GM20431 (cell line): ENCODE data around the gene SPEF2.

ENCODE experiments used
- in situ Hi-C: fragments of 300-500 bp; cut with MseI, MboI; formaldehyde crosslinking; loops from one replicate; pipeline ENCODE4 v1.15.0; 2020; ENCODE audit warnings: low sequenced_read_pairs; ENCODE audit not compliant: unreplicated experiment

Gene SPEF2

DNA sequence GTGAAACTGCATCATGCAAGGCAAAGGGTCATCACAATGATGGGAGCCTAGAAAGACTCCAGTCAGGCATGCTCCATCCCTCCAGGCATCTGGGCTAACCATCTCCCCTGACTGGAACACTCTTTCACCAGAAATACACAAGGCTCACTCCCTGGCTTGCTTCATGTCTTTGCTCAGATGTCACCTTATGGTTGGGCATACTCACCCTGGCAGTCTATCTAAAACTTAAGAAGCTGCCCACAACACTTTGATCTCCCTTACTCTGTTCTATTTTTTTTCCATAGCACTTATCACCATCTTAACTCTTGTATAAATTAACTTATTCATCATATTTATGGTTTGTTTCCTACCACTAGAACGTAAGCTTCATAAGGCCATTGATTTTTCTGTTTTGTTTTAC lies 90.0 kb downstream of the SPEF2 start:
- in situ Hi-C loops, result no loop called here

DNA sequence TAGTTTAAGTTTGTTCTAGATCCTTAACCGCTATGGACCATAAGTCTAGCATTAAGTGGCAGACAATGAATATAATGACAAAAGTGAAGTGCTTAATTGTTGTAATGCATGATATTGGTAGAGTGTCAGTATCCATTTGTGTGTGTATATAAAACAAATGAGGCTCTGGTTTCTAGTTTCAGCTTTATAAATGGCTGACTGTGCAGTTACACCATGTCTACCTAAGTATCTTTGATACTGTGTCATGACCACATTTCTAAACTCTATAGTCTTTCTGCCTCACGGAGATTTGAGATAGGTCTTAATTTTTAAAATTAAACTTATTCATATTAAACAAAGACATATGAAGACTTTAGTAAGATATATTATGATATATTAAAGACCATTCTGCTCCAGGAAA lies 92.0 kb downstream of the SPEF2 start:
- in situ Hi-C loops, result no loop called here

DNA sequence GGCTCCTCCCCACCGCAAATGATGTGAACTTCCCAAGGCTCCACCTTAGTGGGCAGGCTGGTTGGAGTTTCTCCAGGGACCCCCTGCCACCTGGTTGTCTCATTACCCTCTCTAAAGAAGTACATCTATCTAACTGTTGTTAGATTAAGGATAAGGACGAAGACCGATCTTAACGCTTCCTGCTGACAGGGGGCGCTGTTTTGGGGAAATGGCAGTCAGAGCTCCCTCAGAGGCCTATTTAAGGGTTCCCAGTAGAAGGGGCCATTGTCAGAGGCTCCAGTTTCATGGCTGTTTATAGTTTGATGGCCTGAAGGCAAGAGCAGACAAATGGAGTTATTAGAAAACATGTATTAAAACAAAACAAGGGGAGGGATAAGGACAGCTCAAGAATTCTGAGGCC lies 100.1 kb downstream of the SPEF2 start:
- in situ Hi-C loops, result no loop called here

DNA sequence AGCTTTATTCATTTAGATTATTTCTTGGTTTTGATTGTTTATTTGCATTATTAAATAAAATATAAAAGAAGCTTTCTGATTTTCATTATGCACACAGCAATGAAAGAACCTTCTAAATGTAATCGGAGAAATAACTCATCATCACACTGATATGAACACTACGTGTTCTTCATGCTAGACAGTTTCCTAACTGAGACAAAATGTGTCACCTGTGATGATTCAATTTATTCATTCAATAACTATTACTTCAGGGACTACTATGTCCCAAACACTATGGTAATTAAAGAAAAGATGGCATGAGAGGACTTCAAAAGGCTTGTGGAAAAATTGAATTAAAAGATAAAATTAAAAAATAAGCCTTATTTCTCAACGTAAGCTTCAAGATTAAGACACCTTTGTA lies 118.1 kb downstream of the SPEF2 start:
- in situ Hi-C loops, result no loop called here

DNA sequence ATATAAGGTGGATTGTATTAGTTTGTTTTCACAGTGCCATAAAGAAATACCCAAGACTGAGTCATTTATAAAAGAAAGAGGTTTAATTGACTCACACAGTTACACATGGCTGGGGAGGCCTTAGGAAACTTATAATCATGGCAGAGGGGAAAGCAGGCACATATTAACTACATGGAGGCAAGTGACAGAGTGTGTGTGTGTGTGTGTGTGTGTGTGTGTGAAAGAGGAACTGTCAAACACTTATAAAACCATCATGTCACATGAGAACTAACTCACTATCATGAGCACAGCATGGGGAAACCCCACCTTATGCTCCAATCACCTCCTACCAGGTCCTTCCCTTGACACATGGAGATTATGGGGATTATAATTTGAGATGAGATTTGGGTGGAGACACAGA lies 118.6 kb downstream of the SPEF2 start:
- in situ Hi-C loops, result no loop called here

DNA sequence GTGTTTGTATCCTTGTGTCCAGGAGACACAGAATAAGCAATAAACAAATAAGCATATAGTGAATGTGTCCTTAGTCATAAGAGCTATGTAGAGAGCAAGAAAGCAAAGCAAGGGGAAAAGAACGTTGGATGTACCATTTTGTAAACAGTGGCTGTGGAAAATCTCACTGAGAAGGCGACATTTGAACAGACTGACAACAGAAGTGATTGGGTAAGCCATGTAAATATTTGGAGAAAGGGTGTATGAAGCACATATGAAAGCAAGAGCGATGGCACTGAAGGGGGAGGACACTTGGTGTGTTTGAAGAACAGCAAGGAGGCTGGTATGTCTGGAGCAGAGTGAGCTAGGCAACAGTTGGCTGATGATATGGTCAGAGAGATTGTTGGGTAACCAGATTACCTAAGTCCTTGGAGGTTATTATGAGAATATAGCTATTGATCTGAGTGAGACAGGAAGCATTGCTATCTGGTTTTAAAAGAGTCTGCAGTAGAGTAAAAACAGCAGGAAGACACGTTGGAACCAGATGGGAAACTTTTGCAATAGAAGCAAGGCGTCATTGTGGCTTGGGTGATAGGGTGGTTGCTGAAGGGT lies 123.6 kb downstream of the SPEF2 start:
- in situ Hi-C loops, result no loop called here

DNA sequence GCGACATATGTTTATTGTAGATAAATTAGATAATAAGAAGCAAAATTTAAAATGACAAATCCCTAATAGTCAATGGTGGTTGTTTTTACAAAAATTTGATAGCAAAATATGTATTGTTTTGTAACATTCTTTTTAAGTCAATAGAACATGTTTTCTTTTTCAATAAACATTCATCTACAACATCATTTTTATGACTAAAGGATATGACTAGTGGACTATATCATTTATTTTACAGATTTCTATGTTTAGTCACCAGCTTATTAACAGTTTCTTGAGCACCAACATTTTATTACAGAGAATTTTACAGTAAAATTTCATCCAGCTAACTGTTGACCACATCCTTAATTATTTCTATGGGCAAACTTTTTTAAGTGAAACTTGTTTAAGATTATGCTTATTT lies 124.3 kb downstream of the SPEF2 start:
- in situ Hi-C loops, result no loop called here

DNA sequence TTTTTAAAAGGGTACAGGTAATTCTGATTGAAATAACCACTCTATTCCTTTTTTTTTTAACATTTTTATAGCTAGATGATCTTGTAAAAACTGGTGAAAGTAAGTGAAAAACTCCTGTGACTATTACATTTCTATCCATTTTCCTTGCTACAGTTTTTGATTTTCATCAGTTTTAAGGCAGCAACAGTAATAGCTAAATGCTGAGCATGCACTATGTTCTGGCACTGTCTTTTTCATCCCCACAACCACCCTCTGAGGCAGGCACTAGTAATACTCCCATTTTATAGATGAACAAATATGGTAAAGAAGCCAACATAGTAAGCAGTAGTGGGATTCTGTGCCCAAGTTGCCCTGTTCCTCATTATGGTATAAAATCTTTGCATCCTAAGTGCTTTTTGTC lies 126.0 kb downstream of the SPEF2 start:
- in situ Hi-C loops, result no loop called here

DNA sequence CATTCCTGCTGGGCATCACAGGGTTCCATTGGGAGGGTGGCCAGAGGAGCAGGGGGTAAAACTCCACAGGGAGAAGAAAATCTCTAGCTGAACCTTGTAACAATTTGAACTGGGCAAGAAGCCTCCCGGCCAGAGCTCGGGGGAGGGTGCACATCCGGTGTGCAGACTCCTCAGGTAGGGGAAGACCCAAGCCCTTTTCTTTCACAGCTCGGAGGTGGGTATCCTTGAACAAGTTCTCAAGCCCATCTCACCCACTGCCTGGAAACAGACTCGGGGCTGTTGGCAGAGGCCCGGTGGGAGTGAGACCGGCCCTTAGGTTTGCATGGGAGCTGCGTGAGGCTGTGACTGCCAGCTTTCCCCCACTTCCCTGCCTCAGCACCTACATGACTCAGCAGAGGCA lies 127.5 kb downstream of the SPEF2 start:
- in situ Hi-C loops, result no loop called here

DNA sequence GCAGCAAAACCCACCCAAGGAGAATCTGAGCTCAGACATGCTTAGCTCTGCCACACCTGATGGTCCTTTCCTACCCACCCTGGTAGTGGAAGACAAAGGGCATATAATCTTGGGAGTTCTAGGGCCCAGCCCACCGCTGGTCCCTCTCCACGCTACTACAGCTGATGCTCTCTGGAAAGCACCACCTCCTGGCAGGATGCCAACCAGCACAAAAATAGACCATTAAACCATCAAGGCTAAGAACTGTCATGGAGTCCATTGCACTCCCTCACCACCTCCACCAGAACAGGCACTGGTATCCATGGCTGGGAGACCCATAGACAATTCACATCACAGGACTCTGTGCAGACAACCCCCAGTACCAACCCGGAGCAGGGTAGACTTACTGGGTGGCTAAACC lies 128.0 kb downstream of the SPEF2 start:
- in situ Hi-C loops, result no loop called here

DNA sequence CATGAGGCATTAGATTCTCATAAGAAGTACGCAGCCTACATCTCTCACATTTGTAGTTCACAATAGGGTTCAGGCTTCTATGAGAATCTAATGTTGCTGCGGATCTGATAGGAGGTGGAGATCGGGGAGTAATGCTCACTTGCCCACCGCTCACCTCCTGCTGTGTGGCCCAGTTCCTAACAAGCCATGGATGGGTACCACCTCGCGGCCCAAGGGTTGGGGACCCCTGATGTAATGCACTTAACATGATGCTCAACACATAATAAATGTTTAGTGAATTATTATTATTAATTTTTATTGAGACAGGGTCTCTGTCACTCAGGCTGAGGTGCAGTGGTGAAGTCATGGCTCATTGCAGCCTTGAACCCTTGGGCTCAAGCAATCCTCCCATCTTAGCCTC lies 134.3 kb downstream of the SPEF2 start:
- in situ Hi-C loops, result no loop called here

DNA sequence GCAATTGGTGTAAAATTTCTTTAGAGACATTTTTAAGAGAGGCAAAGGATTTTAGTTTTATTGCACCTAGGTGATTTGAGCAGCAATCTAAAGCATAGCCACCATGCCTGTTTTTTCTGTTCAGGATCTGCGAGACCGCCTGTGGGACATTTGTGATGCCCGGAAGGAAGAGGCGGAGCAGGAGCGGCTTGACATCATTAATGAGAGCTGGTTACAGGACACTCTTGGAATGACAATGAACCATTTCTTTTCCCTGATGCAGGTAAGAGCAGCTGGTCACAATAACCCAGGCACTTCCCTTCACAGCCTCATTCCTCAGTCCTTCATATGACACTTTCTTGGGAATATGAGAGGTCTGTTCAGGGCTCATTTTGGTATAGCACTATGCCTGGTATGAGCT lies 135.8 kb downstream of the SPEF2 start:
- in situ Hi-C loops, result no loop called here

DNA sequence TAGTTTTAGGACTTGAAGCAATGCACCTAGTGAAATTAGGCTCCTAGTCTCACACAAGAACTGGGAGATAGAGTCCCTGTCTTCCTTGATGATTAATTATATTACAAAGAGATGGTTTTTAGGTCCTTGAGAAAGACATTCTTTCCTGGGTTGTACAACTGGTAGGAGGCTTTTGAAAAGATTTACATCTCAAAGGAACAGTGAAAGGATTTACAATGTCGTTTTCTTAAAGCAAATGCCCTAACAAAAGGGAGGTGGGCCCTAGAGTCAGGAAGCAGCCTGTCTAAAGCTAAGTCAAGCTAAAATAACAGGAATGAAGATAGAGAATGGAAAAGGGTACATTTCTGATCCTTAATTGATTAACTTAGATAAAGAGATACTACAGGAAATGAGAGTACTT lies 136.8 kb downstream of the SPEF2 start:
- in situ Hi-C loops, result no loop called here

DNA sequence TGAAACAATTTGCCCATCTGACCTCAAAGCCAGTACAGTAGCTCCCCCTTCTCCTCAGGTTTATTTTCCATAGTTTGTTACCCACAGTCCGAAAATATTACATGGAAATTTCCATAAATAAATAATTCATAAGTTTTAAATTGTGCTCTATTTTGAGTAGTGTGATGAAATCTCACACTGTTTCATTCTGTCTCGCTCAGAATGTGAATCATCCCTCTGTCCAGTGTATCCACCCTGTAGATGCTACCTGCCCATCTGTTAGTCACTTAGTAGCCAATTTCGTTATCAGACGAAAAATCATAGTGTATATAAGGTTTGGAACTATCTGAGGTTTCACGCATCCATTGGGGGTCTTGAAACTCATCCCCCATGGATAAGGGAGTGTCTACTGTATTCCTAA lies 138.3 kb downstream of the SPEF2 start:
- in situ Hi-C loops, result no loop called here

DNA sequence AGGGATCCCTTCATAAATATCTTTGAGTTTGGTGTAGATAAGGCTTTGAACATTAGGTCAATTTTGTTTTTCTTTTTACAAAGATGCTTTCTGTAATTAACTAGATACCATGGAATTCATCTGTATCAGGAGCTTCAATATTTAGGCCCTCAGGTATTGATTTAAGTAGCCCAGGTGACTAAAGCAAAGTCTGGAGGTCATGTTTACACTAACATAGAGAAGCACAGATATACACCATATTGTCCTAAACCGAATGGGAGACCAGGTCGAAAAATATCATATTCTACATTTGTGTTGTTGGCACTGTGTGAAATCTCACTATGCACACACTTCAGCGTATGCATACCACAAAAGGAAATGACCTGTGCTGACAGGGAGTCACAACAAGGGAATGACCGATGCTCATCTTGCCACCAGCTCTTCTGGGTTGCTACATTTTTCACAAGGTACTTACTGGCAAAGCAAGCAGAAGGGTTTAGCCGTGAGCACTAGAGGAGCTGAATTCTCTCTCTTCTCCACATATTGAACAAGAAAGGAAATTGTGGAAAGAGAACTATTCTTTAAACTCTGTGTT lies 140.6 kb downstream of the SPEF2 start:
- in situ Hi-C loops, result no loop called here

DNA sequence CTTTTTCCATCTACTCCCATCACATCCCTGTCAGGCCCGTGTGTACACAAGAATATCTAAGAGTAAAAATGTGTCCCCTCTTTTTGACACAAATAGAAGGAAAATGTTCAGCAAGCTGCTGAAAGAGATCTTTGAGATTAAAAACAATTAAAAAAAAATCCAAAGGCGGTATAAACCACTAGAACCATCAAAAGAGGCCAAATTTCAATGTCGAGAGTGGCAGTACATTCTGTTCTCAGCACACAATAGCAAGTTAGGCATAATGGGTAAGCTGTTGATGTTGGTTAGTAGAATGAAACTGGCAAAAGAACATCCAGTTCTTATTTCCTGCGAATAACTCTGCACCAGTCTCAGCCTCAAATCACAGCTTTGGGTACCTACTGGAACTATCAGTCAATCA lies 143.9 kb downstream of the SPEF2 start:
- in situ Hi-C loops, result no loop called here

DNA sequence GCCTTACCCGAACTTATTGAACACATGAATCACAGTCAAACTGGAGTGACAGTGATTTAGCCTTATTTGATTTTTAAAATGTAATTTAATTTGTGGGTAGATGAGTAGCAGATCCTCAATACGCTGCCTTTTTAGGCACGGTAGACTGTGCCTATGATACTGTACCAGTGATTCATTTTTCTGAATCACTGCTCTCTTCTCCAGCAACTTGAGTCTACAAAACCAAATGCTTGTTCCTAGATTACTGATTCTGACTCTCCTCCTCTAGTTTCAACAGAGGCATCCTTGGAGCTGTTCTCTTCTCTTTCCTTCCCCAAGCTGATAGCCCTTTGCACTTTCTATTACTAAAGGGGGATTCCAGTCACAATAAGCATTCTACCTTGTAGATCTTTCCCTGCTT lies 144.7 kb downstream of the SPEF2 start:
- in situ Hi-C loops, result no loop called here

DNA sequence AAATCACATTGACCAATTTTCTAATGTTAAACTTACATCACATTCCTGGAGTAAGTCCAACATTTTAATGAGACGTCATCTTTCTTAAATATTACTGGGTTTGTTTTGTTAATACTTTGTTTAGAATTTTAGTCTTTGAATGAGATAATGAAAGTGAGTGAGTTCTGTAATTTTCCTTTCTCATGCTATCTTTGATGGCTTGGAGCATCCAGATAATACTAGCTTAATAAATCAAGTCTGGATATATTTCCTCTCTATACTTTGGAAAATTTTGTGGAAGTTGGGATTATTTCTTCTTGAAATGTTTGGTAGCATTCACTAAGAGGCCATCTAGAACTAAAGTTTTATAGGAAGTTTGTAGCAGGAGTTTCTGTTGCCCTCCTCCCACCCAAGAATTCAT lies 148.3 kb downstream of the SPEF2 start:
- in situ Hi-C loops, result no loop called here

DNA sequence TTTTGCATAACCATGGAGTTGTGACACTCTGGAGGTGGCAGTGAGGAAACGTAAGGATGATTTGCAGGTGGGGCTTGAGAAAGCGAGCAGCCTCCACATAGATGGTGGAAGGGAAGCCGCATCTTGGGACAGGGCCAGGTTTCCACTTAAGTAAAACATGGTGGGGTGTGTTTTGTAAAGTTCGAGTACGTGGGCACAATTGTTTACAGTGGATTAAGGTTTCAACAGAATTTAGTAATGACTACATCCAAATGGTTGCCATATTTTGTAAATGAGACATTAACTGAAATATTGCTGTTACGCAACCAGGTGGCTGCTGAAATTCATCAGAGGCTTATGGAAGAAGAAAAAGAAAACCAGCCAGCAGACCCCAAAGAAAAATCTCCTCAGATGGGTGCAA lies 153.6 kb downstream of the SPEF2 start:
- in situ Hi-C loops, result no loop called here

DNA sequence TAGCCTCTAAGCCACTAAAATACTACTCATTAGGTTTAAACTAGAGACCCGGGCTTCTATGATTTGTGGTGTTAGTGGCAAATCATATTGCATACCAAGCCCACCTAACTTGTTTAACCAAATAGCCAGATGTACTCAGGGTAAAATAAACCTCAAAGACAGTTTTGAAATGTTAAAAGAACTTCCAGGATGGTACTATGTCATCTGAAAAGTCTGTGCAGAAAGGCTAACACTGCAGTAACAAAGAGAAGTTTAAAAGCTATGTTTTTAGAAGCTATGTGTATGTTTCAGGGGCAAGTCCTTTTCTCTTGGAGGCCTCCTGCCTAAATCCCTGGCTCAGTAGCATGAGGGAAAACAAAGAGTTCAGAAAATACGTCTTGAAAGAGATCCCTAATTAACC lies 154.2 kb downstream of the SPEF2 start:
- in situ Hi-C loops, result no loop called here

DNA sequence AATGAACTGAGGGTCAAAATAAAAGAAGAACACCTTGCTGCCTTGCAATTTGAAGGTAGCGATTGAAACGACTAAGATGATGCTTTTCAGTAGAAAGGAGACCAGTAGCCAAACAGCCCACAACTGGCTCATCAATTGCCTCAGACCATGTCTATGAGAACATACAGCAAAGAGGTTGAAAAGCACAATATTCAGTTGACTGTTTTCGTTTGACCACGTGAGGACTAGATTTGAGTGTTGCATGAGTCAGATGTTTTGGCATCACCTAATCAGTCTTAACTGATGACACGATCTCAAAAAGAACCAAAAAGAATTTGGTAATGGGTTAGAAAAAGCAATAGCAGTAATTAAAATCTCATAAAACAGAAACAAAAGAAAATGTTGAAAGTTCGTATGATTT lies 156.3 kb downstream of the SPEF2 start:
- in situ Hi-C loops, result no loop called here

DNA sequence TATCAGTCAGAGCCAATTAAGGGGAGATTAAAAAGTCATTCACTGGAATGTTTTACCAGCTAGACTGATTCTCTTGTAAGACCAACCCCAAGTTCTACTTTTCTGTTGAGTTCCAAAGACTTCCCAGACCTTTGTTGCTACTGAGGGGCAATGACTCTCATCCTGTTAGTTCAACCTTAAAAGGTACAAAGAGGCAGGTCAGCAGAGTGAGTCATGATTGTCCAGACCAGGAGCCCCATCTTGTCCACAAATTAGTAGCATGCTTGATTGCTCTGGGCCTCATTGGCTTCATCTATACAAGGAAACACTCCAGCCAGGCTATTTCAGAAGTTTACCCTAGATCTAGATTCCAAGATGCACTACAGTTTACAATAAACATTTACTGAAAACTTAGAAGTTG lies 159.1 kb downstream of the SPEF2 start:
- in situ Hi-C loops, result no loop called here
